Measurements from ENCODE around the gene BCR.

BCR gene

GRCh38 chr22:23216461-23217170 lies 36.3 kb downstream of the BCR start:
- no peak overlapping the region for H3K27ac ChIP-seq (ENCODE audit: low read length)
- H3K27me3 ChIP-seq (ENCODE audit: insufficient read depth, low read length), result no peaks in the 10 kb centered on the region
- H3K9me3 ChIP-seq (ENCODE audit: insufficient read depth, low read depth, low read length), result no peaks in the 10 kb centered on the region
- no peaks in the 10 kb centered on the region; the same call in 1 of the 2 replicates for H3K36me3 ChIP-seq (ENCODE audit: insufficient read depth, low read depth, low read length)
- no peak overlapping the region for H3K9ac ChIP-seq (ENCODE audit: low read depth, low read length)
- peaks cover 36% of the 10 kb centered on the region for H3K4me1 ChIP-seq (ENCODE audit: insufficient read depth, low read length)
- no peak overlapping the region for H3K4me3 ChIP-seq (ENCODE audit: low read length)

- H3K4me3 ChIP-seq (ENCODE audit: low read length), result no peak overlapping the region
Measured at GRCh38 chr22:23217171-23218052, 37.1 kb downstream of the BCR start.

DNA sequence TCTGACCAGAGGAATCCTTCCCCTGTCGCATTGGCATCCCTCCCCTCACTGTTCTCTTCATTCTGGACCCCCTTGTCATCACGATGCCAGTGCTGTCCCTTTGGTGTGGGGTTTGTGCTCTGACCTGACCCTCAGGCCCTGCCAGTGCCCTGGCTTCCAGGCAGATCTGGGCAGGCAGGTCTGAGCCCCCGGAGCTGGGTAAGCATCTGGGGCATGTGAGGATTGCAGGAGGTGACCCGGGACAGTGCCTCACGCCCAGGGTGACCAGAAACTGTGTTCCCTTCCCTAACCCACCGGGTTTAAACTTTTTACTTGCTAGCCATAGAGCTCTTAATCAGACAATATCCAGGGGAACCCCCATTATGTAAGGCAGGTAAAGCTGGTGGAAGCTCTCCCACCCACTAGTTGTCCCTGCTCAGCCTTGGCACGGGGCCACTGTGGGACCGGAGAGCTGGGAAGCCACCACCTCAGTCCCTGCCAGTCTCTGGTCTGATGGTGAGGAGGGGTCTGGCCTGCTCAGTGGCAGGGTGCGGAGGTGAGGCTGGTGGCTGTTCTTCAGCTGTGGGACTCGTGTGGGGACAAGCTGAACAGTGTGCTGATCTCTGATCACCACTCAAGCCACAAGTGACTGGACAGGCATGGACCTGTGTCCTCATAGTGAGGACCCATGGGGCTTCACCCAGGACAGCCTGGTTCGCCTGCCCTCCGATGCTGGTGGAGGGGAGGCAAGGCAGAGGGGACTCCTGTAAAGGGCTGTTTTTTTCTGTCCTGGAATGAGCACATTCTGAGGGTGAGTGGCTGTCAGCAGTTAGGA lies 38.0 kb downstream of the BCR start:
- Histone ChIP-seq H3K4me3 (ENCODE audit: low read length) (no peak overlapping the region), H3K9me3 (ENCODE audit: insufficient read depth, low read depth, low read length) (no peaks in the 10 kb centered on the region), H3K4me1 (ENCODE audit: insufficient read depth, low read length) (peaks cover 44% of the 10 kb centered on the region), H3K9ac (ENCODE audit: low read depth, low read length) (no peak overlapping the region), H3K27me3 (ENCODE audit: insufficient read depth, low read length) (no peaks in the 10 kb centered on the region), H3K36me3 (ENCODE audit: insufficient read depth, low read depth, low read length) (no peaks in the 10 kb centered on the region), H3K27ac (ENCODE audit: low read length) (no peak overlapping the region)

More at GRCh38 chr22:23217171-23218052, 37.1 kb downstream of the BCR start:
- no peak overlapping the region for H3K27ac ChIP-seq (ENCODE audit: low read length)
- no peak overlapping the region for H3K9ac ChIP-seq (ENCODE audit: low read depth, low read length)
- peaks cover 36% of the 10 kb centered on the region for H3K4me1 ChIP-seq (ENCODE audit: insufficient read depth, low read length)
- H3K36me3 ChIP-seq (ENCODE audit: insufficient read depth, low read depth, low read length), result no peaks in the 10 kb centered on the region
- no peaks in the 10 kb centered on the region for H3K9me3 ChIP-seq (ENCODE audit: insufficient read depth, low read depth, low read length)
- H3K27me3 ChIP-seq (ENCODE audit: insufficient read depth, low read length), result no peaks in the 10 kb centered on the region

DNA sequence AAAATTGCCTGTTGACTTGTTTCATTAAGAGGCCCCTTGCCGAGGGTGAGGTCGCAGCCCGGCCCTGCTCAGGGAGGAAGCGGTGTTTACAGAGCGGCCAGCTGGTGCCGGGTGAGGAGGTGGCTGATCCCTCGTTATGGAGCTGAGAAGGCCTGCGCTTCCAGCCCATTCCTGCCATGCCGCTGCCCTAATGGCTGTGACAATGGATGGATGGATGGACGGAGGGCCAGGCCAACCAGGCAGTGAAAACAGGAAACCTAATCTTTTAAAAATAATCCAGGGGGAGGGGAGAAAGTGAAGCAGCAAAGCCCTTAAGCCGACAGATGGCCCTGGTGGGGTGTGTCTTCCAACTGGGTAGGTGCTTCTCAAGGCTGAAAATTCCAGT lies 38.5 kb downstream of the BCR start:
- Histone ChIP-seq H3K4me3 (ENCODE audit: low read length) (no peak overlapping the region), H3K9me3 (ENCODE audit: insufficient read depth, low read depth, low read length) (no peaks in the 10 kb centered on the region), H3K9ac (ENCODE audit: low read depth, low read length) (no peak overlapping the region), H3K27ac (ENCODE audit: low read length) (no peak overlapping the region), H3K4me1 (ENCODE audit: insufficient read depth, low read length) (peaks cover 48% of the 10 kb centered on the region), H3K27me3 (ENCODE audit: insufficient read depth, low read length) (no peaks in the 10 kb centered on the region), H3K36me3 (ENCODE audit: insufficient read depth, low read depth, low read length) (no peaks in the 10 kb centered on the region)

DNA sequence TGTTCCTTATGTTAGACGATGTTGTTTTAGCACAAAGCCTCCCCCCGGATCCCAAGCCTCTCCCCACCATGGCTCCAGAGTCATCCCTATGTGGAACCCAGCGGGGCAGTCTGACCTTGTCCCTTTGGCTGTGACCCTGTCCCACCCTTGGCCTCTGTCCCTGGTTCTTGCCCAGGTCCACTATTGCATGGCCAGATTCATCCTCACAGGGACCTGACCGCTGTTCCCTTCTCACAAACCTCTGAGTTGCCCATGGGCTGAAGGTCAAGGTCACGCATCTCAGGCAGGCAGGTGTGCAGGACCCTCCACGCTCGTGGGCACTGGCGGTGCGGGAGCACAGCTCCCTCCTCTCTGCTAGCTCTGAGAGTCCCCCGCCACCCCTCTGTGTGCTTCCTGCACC lies 39.0 kb downstream of the BCR start:
- Histone ChIP-seq H3K27me3 (ENCODE audit: insufficient read depth, low read length) (no peaks in the 10 kb centered on the region), H3K4me3 (ENCODE audit: low read length) (no peak overlapping the region), H3K36me3 (ENCODE audit: insufficient read depth, low read depth, low read length) (no peaks in the 10 kb centered on the region), H3K9me3 (ENCODE audit: insufficient read depth, low read depth, low read length) (no peaks in the 10 kb centered on the region), H3K4me1 (ENCODE audit: insufficient read depth, low read length) (peaks cover 51% of the 10 kb centered on the region), H3K9ac (ENCODE audit: low read depth, low read length) (no peak overlapping the region), H3K27ac (ENCODE audit: low read length) (no peak overlapping the region)

- Histone ChIP-seq H3K27ac (ENCODE audit: low read length) (no peak overlapping the region), H3K9me3 (ENCODE audit: insufficient read depth, low read depth, low read length) (no peaks in the 10 kb centered on the region), H3K36me3 (ENCODE audit: insufficient read depth, low read depth, low read length) (no peaks in the 10 kb centered on the region), H3K9ac (ENCODE audit: low read depth, low read length) (no peak overlapping the region), H3K4me1 (ENCODE audit: insufficient read depth, low read length) (peaks cover 53% of the 10 kb centered on the region), H3K27me3 (ENCODE audit: insufficient read depth, low read length) (no peaks in the 10 kb centered on the region), H3K4me3 (ENCODE audit: low read length) (no peak overlapping the region)
Measured at GRCh38 chr22:23219822-23220484, 39.6 kb downstream of the BCR start.

DNA sequence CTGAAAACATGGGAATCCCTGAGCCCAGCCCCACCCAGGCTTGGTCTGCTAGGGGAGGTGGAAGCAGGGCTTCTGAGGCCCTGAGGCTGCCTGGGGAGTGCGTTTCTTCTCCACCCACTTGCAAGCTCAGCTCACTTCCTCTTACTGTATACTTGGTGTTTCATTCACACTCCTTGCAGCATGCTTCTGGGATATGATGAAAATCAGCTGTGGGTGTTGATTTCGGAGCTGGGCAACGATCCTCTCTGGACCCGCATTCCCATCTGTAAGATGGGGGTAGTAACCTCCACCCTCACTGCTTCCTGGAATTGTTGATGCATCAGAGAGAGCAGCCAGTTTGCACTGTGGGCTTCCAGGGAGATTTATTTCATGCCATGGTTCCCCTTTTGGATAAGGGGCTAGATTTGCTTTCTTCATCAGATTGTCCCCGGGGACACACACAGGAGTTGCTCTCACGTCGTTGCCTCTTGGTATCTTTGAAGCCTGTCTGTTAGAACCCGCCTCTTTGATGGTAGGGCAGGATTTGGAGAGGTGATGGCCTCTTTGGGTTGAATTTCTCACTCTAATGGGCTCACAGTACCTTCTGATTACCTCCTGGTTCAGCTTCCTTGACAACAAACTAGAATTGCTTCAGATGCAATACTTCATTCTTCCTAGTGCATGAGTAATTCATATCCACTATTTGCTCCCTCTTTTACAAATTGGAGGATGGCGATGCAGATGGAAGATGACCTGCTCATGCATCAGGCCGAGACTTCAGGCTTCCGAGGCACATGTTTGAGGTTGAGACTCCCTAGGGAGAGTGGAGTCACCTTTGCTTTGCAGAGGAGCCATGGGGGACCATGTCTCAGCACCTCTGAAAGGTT lies 40.4 kb downstream of the BCR start:
- Histone ChIP-seq H3K36me3 (ENCODE audit: insufficient read depth, low read depth, low read length) (no peaks in the 10 kb centered on the region), H3K27ac (ENCODE audit: low read length) (no peak overlapping the region), H3K4me1 (ENCODE audit: insufficient read depth, low read length) (peaks cover 58% of the 10 kb centered on the region), H3K9me3 (ENCODE audit: insufficient read depth, low read depth, low read length) (no peaks in the 10 kb centered on the region), H3K4me3 (ENCODE audit: low read length) (no peak overlapping the region), H3K27me3 (ENCODE audit: insufficient read depth, low read length) (no peaks in the 10 kb centered on the region), H3K9ac (ENCODE audit: low read depth, low read length) (peak overlapping the region; percentile 23; the same call in 1 of the 2 replicates)

- Histone ChIP-seq H3K36me3 (ENCODE audit: insufficient read depth, low read depth, low read length) (no peaks in the 10 kb centered on the region), H3K27me3 (ENCODE audit: insufficient read depth, low read length) (no peaks in the 10 kb centered on the region), H3K9ac (ENCODE audit: low read depth, low read length) (no peak overlapping the region), H3K27ac (ENCODE audit: low read length) (no peak overlapping the region), H3K9me3 (ENCODE audit: insufficient read depth, low read depth, low read length) (no peaks in the 10 kb centered on the region), H3K4me3 (ENCODE audit: low read length) (no peak overlapping the region), H3K4me1 (ENCODE audit: insufficient read depth, low read length) (peaks cover 59% of the 10 kb centered on the region)
Measured at GRCh38 chr22:23221351-23221804, 41.1 kb downstream of the BCR start.

- Histone ChIP-seq H3K4me3 (ENCODE audit: low read length) (no peak overlapping the region), H3K36me3 (ENCODE audit: insufficient read depth, low read depth, low read length) (no peaks in the 10 kb centered on the region), H3K9ac (ENCODE audit: low read depth, low read length) (no peak overlapping the region), H3K27ac (ENCODE audit: low read length) (no peak overlapping the region), H3K27me3 (ENCODE audit: insufficient read depth, low read length) (no peaks in the 10 kb centered on the region), H3K9me3 (ENCODE audit: insufficient read depth, low read depth, low read length) (no peaks in the 10 kb centered on the region), H3K4me1 (ENCODE audit: insufficient read depth, low read length) (peaks cover 59% of the 10 kb centered on the region)
Measured at GRCh38 chr22:23222033-23222792, 41.9 kb downstream of the BCR start.
